GM12878 (cell line): ENCODE measurements around the gene PORCN. TPM values are rescaled to one million over a fixed set of nuclear protein-coding genes. Genes with fewer than 3 reads are reported as not detected.

Source experiments
- ATAC-seq: fragments of 200-7000 bp; cut with Tn5 transposase; 3 replicates; pipeline ENCODE4 v1.9.1; 2020; ENCODE audit warnings: mild to moderate bottlenecking, moderate library complexity
- BruUV-seq: library from RNA; stranded (reverse); fragments of 400-500 nt; replicated peaks from 2 replicates; lab custom pipeline; 2021; lab: Mats Ljungman, UMichigan
- CTCF ChIA-PET: fragments of 300-600 bp; sonication (Branson Sonifier 250); formaldehyde crosslinking; extraction: SDS; loops from one replicate; lab custom pipeline; 2021; ENCODE audit warnings: inconsistent platforms; lab: Yijun Ruan, JAX
- POLR2A ChIA-PET: fragments of 350-600 bp; formaldehyde crosslinking; extraction: SDS; loops from one replicate; lab custom pipeline; 2021; ENCODE audit warnings: inconsistent platforms; lab: Charles Lee
- RAD21 ChIA-PET: fragments of 300-600 bp; sonication (Branson Sonifier 250); formaldehyde crosslinking; loops from one replicate; lab custom pipeline; 2023; ENCODE audit warnings: antibody characterized with exemption; ENCODE audit not compliant: unreplicated experiment; lab: Charles Lee
- SMC1A ChIA-PET: fragments of 300-600 bp; sonication (Branson Sonifier 250); formaldehyde crosslinking; loops from one replicate; lab custom pipeline; 2023; ENCODE audit not compliant: unreplicated experiment, uncharacterized antibody; lab: Charles Lee
- DNase-seq: peaks from one replicate; pipeline ENCODE4 v3.0.0-alpha.2; 2011; ENCODE audit warnings: low read depth, low spot score
- FAIRE-seq: peaks from 3 replicates; lab custom pipeline; 2011; peaks lifted over from hg19 to GRCh38; lab: Jason Lieb, UNC
- H2AFZ ChIP-seq: 2 replicates; pipeline ENCODE4 v1.6.0; 2011; ENCODE audit warnings: low read depth, low read length, control low read depth; ENCODE audit not compliant: control insufficient read depth
- H3K27ac ChIP-seq: 2 replicates; pipeline ENCODE4 v1.5.1; 2011; ENCODE audit warnings: control low read depth; ENCODE audit not compliant: control insufficient read depth, insufficient read depth
- H3K27me3 ChIP-seq, 2 experiments: replicated peaks in 1 of 2; 2 replicates each; pipeline versions ENCODE4 v1.6.0 to v1.6.1; 2011; ENCODE audit warnings: low read length in 1 of 2; ENCODE audit not compliant: control insufficient read depth in 2 of 2, insufficient read depth in 2 of 2
- H3K36me3 ChIP-seq, 2 experiments: 2 replicates each; pipeline ENCODE4 v1.5.1; 2011; ENCODE audit warnings: low read length in 1 of 2; ENCODE audit not compliant: control insufficient read depth in 2 of 2, insufficient read depth in 2 of 2
- H3K4me1 ChIP-seq: 2 replicates; pipeline ENCODE4 v1.6.1; 2011; ENCODE audit warnings: mild to moderate bottlenecking, low read length, moderate library complexity, mixed read lengths; ENCODE audit not compliant: control insufficient read depth, insufficient read depth
- H3K4me2 ChIP-seq: 2 replicates; pipeline ENCODE4 v1.6.0; 2011; ENCODE audit warnings: control low read depth; ENCODE audit not compliant: control insufficient read depth, insufficient read depth
- H3K4me3 ChIP-seq: fragments of 200-600 bp; sonication (generic); 2 replicates; pipeline ENCODE4 v1.5.1; 2016
- H3K79me2 ChIP-seq: 2 replicates; pipeline ENCODE4 v1.6.0; 2011; ENCODE audit warnings: low read length; ENCODE audit not compliant: control insufficient read depth, insufficient read depth
- H3K9ac ChIP-seq: 2 replicates; pipeline ENCODE4 v1.8.0; 2011; ENCODE audit warnings: low read length, control low read depth, mixed read lengths; ENCODE audit not compliant: control insufficient read depth, insufficient read depth
- H3K9me3 ChIP-seq: replicated peaks from 3 replicates; pipeline ENCODE4 v1.5.1; 2011; ENCODE audit warnings: mild to moderate bottlenecking, low read length; ENCODE audit not compliant: control insufficient read depth, insufficient read depth
- H4K20me1 ChIP-seq: 2 replicates; pipeline ENCODE4 v1.6.0; 2011; ENCODE audit not compliant: control insufficient read depth, insufficient read depth
- ATF2 ChIP-seq: IDR thresholded peaks from 2 replicates; pipeline ENCODE4 v1.6.1; 2012; ENCODE audit warnings: low read length, inconsistent platforms
- CEBPZ ChIP-seq: fragments of 150-350 bp; IDR thresholded peaks from 2 replicates; pipeline ENCODE4 v1.6.1; 2016; ENCODE audit warnings: low read depth, low read length
- CHD4 ChIP-seq: fragments of 200-600 bp; sonication (generic); IDR thresholded peaks from 2 replicates; pipeline ENCODE4 v1.6.1; 2016; ENCODE audit warnings: mild to moderate bottlenecking
- E2F8 ChIP-seq: fragments of 450-650 bp; IDR thresholded peaks from 2 replicates; pipeline ENCODE4 v1.6.1; 2018; ENCODE audit warnings: mild to moderate bottlenecking, low read depth, moderate library complexity; ENCODE audit not compliant: partially characterized antibody
- HDAC6 ChIP-seq: fragments of 200-600 bp; sonication (generic); IDR thresholded peaks from one replicate; pipeline ENCODE4 v1.8.0; 2017; ENCODE audit warnings: antibody characterized with exemption; ENCODE audit not compliant: unreplicated experiment
- KAT2A ChIP-seq: conservative IDR thresholded peaks from 2 replicates; pipeline ENCODE4 v1.6.1; 2011; ENCODE audit warnings: low read depth, low read length; ENCODE audit not compliant: control insufficient read depth
- RAD21 ChIP-seq: IDR thresholded peaks from 2 replicates; pipeline ENCODE4 v1.6.1; 2011; ENCODE audit warnings: mild to moderate bottlenecking, low read depth, low read length, moderate library complexity; ENCODE audit not compliant: insufficient read depth
- RCOR1 ChIP-seq: conservative IDR thresholded peaks from 2 replicates; pipeline ENCODE4 v1.6.1; 2012; ENCODE audit warnings: low read depth, low read length, improper control_type of control experiment
- RELB ChIP-seq: fragments of 450-650 bp; IDR thresholded peaks from 2 replicates; pipeline ENCODE4 v1.6.1; 2017; ENCODE audit warnings: low read depth, mild to moderate bottlenecking, moderate library complexity
- WGBS: methylation state at CpG from one replicate; pipeline ENCODE4 v1.1.6; 2016; ENCODE audit warnings: low lambda C conversion rate; ENCODE audit not compliant: insufficient replicate concordance, insufficient coverage; ENCODE audit errors: missing lambda C conversion rate; 5-methylcytosine and 5-hydroxymethylcytosine counted together
- in situ Hi-C: fragments of 300-500 bp; cut with MboI; formaldehyde crosslinking; loops from 9 replicates; pipeline ENCODE4 v1.14.3; 2018; ENCODE audit warnings: mixed read lengths
- intact Hi-C: fragments of 100-400 bp; cut with micrococcal nuclease; formaldehyde crosslinking; loops from one replicate; pipeline ENCODE4 v1.14.2; 2022; ENCODE audit not compliant: unreplicated experiment
- polyA plus RNA-seq, 11 experiments: library from polyadenylated mRNA; depleted of rRNA in 4 of 11; unstranded in 6 of 11; stranded (reverse) in 5 of 11; fragments of >200 nt; fragmentation: Nextera tagmentation in 4 of 11; fragmentation: Illumina TruSeq in 1 of 11; extraction: Ambion mirVana in 4 of 11; extraction: Trizol in 1 of 11; gene quantifications; 1 replicate in 1 of 11; 2 replicates in 10 of 11; pipeline versions ENCODE4 v1.2.1 to v1.2.3, GENCODE V29; 2011 to 2016; ENCODE audit warnings: inconsistent platforms in 2 of 11, missing spikeins in 2 of 11, low read depth in 1 of 11
- total RNA-seq, 4 experiments: library from RNA; depleted of rRNA in 3 of 4; stranded (reverse); fragments of >200 nt in 3 of 4; fragmentation: Illumina TruSeq in 1 of 4; extraction: Trizol in 1 of 4; gene quantifications; 2 replicates each; pipeline versions ENCODE4 v1.2.1 to v1.2.3, GENCODE V29; 2013 to 2021

The PORCN gene
- total and polyA plus RNA-seq, 10 of the 15 experiments (the other 5 are each of a cell fraction or from before 2014, with no cell fraction given) = 0.27 to 21.0 (median 14.1) TPM

- Histone ChIP-seq H3K36me3 (no peaks in the 10 kb centered on the region), H3K4me2 (peak within 1 kb of the TSS; percentile 71), H2AFZ (peak within 1 kb of the TSS; percentile 59), H3K4me1 (peaks cover 6% of the 10 kb centered on the region), H4K20me1 (no peaks in the 10 kb centered on the region), H3K27ac (peak within 1 kb of the TSS; percentile 83), H3K4me3 (peak within 1 kb of the TSS; percentile 76), H3K79me2 (peaks cover 23% of the 10 kb centered on the region), H3K9me3 (no peaks in the 10 kb centered on the region), H3K9ac (peak within 1 kb of the TSS; percentile 91), H3K27me3 (no peaks in the 10 kb centered on the region)
- 38% methylated on average over 18 of the region's 18 CpGs for WGBS
- ChIA-PET SMC1A (no interaction called here), POLR2A (no interaction called here), RAD21 (no interaction called here), CTCF (interaction anchor here (0.6 to 1.6 kb wide), 2 partner anchors 264 to 386 kb away, joined by 4 read pairs; no protein-coding TSS in a partner anchor)
- DNase-seq = no peak
- no TSS peak for BruUV-seq
- no peak for ATAC-seq
- intact Hi-C loops = loop anchor here (10.0 kb wide), 1 partner anchor 425 kb away; the partner anchor contains the start of genes PQBP1 and TIMM17B
- in situ Hi-C loops = no loop called here
- no peak for FAIRE-seq
- no peak for TF ChIP-seq ATF2
- no peak for TF ChIP-seq E2F8
- no peak for TF ChIP-seq CEBPZ
- TF ChIP-seq HDAC6 = no peak
- no peak for TF ChIP-seq RCOR1
- TF ChIP-seq KAT2A = no peak
- TF ChIP-seq RELB = no peak
- TF ChIP-seq CHD4 = no peak
- TF ChIP-seq RAD21 = no peak
Observed at GRCh38 chrX:48470110-48470832, 38.5 kb upstream of the PORCN start, which contains the start of gene SLC38A5. Gene SLC38A5, minus strand, starts transcription at chrX:48470260. Its CDS starts 2,336 bp downstream, at chrX:48467924.
